Muscle of back (tissue), 11 donors: Measurements from ENCODE around the gene YPEL5. TPM values are rescaled to one million over a fixed set of nuclear protein-coding genes. Genes with fewer than 3 reads are reported as not detected.
"Not testable (repeated sequence)": the region's sequence is repeated elsewhere in the genome, so short reads cannot be mapped to it uniquely, and the experiment has no call there.

Source experiments
- DNase-seq, 3 donors: peaks; one replicate each; pipeline versions ENCODE4 v3.0.0 to v3.0.0-alpha.2; 2013
- polyA plus RNA-seq, 10 donors: library from polyadenylated mRNA; unstranded; fragments of 120-200 nt; gene quantifications; one replicate each; pipeline ENCODE4 v1.2.1, GENCODE V29; 2013; ENCODE audit not compliant: insufficient read length in 10 of 10

The YPEL5 gene
- polyA plus RNA-seq, 10 donors: 40.2 to 55.4 (median 54.0) TPM

- no peak for DNase-seq
Observed at GRCh38 chr2:30134582-30134981, 12.2 kb upstream of the YPEL5 start.

- DNase-seq: no peak
Observed at GRCh38 chr2:30135541-30135940, 11.3 kb upstream of the YPEL5 start.

- DNase-seq: no peak
Observed at GRCh38 chr2:30136764-30137444, 9.9 kb upstream of the YPEL5 start.

GRCh38 chr2:30139131-30139870, 7.5 kb upstream of the YPEL5 start:
- no peak for DNase-seq

GRCh38 chr2:30141136-30141535, 5.7 kb upstream of the YPEL5 start:
- no peak for DNase-seq

GRCh38 chr2:30144260-30144659, 2.5 kb upstream of the YPEL5 start:
- DNase-seq: no peak

GRCh38 chr2:30144951-30145350, 1.9 kb upstream of the YPEL5 start:
- DNase-seq: not testable (repeated sequence)

- no peak for DNase-seq
Observed at GRCh38 chr2:30145826-30146336, 926 bp upstream of the YPEL5 start.

- DNase-seq: no peak
Observed at GRCh38 chr2:30147196-30147714, 448 bp downstream of the YPEL5 start.

GRCh38 chr2:30147715-30148610, 1.2 kb downstream of the YPEL5 start:
- peak; percentile 60 to 91 (median 82) for DNase-seq

GRCh38 chr2:30148850-30149249, 2.0 kb downstream of the YPEL5 start:
- DNase-seq: no peak

GRCh38 chr2:30149513-30149912, 2.7 kb downstream of the YPEL5 start:
- DNase-seq: no peak

- DNase-seq: no peak
Observed at GRCh38 chr2:30149976-30150375, 3.2 kb downstream of the YPEL5 start.

- no peak for DNase-seq
Observed at GRCh38 chr2:30150786-30151185, 4.0 kb downstream of the YPEL5 start.

- no peak for DNase-seq
Observed at GRCh38 chr2:30152385-30152784, 5.6 kb downstream of the YPEL5 start.

- no peak for DNase-seq
Observed at GRCh38 chr2:30155202-30155601, 8.4 kb downstream of the YPEL5 start.

- DNase-seq: no peak
Observed at GRCh38 chr2:30155889-30156658, 9.3 kb downstream of the YPEL5 start.

- DNase-seq: no peak
Observed at GRCh38 chr2:30157616-30158015, 10.8 kb downstream of the YPEL5 start.

GRCh38 chr2:30159766-30160165, 13.0 kb downstream of the YPEL5 start:
- DNase-seq: no peak

- no peak for DNase-seq
Observed at GRCh38 chr2:30161929-30162706, 15.3 kb downstream of the YPEL5 start.
